Stimulated activated naive CD8-positive, alpha-beta T cell treated with anti-CD3 and anti-CD28 coated beads, Interleukin-15, amount 100 ng/mL, for 72 hours (primary cell): Measurements from ENCODE around the gene TAOK1.

Source experiments
- ATAC-seq: fragments of 150-1000 bp; cut with Tn5 transposase; 2 replicates; pipeline ENCODE4 v1.10.0; 2021; ENCODE audit warnings: mild to moderate bottlenecking, moderate library complexity
- DNase-seq, 2 donors: peaks; one replicate each; pipeline ENCODE4 v3.0.0; 2021 to 2022
- H3K27ac Mint-ChIP-seq, 2 donors: one replicate each; pipeline ENCODE4 v1.8.0; 2022; ENCODE audit warnings: mild to moderate bottlenecking in 2 of 2, mixed read lengths in 2 of 2, moderate library complexity in 2 of 2
- H3K27me3 Mint-ChIP-seq: one replicate; pipeline ENCODE4 v1.8.0; 2022; ENCODE audit warnings: mixed read lengths
- H3K4me1 Mint-ChIP-seq: one replicate; pipeline ENCODE4 v1.8.0; 2022; ENCODE audit warnings: mild to moderate bottlenecking, mixed read lengths
- H3K4me3 Mint-ChIP-seq, 2 donors: one replicate each; pipeline ENCODE4 v1.8.0; 2022; ENCODE audit warnings: mild to moderate bottlenecking in 2 of 2, mixed read lengths in 2 of 2, moderate library complexity in 1 of 2
- H3K9me3 Mint-ChIP-seq, 2 donors: one replicate each; pipeline ENCODE4 v1.8.0; 2022; ENCODE audit warnings: mixed read lengths in 2 of 2

TAOK1 gene

GRCh38 chr17:29584452-29585079 is 194.4 kb downstream of the TAOK1 start:
- Mint-ChIP-seq H3K27me3 (no peaks in the 10 kb centered on the region), H3K27ac (peak overlapping the region; percentile 86 to 89), H3K4me3 (peak overlapping the region; percentile 63 to 76), H3K9me3 (no peaks in the 10 kb centered on the region), H3K4me1 (peaks cover 72% of the 10 kb centered on the region)
- DNase-seq (no peak), ATAC-seq (no peak)

GRCh38 chr17:29585080-29585751 is 195.1 kb downstream of the TAOK1 start:
- Mint-ChIP-seq H3K27ac (peak overlapping the region; percentile 34 to 86), H3K4me1 (peaks cover 72% of the 10 kb centered on the region), H3K9me3 (no peaks in the 10 kb centered on the region), H3K27me3 (no peaks in the 10 kb centered on the region), H3K4me3 (peak overlapping the region; percentile 63 to 76)
- ATAC-seq, result no peak
- peak in 1 of 2 donors; percentile 41 for DNase-seq

- no peak for DNase-seq
Observed at GRCh38 chr17:29586676-29587469, 196.7 kb downstream of the TAOK1 start.

GRCh38 chr17:29587591-29587990 is 197.4 kb downstream of the TAOK1 start:
- H3K27ac Mint-ChIP-seq, result peak overlapping the region; percentile 82 to 95
- H3K4me1 Mint-ChIP-seq, result peaks cover 80% of the 10 kb centered on the region
- no peak for DNase-seq
- H3K9me3 Mint-ChIP-seq, result no peaks in the 10 kb centered on the region
- peak overlapping the region; percentile 95 to 98 for H3K4me3 Mint-ChIP-seq
- no peaks in the 10 kb centered on the region for H3K27me3 Mint-ChIP-seq
- no peak for ATAC-seq

More at GRCh38 chr17:29586676-29587469, 196.7 kb downstream of the TAOK1 start:
- Mint-ChIP-seq H3K4me3 (peak overlapping the region; percentile 95 to 98), H3K4me1 (peaks cover 73% of the 10 kb centered on the region), H3K27me3 (no peaks in the 10 kb centered on the region), H3K9me3 (no peaks in the 10 kb centered on the region), H3K27ac (peak overlapping the region; percentile 82 to 84)
- no peak for ATAC-seq

- ATAC-seq (peak; percentile 8), DNase-seq (peak in 1 of 2 donors; percentile 48)
- H3K9me3 Mint-ChIP-seq, result no peaks in the 10 kb centered on the region
- peak overlapping the region; percentile 95 to 98 for H3K4me3 Mint-ChIP-seq
- peaks cover 85% of the 10 kb centered on the region for H3K4me1 Mint-ChIP-seq
- peak overlapping the region; percentile 84 to 95 for H3K27ac Mint-ChIP-seq
- H3K27me3 Mint-ChIP-seq, result no peaks in the 10 kb centered on the region
Observed at GRCh38 chr17:29588017-29588561, 197.9 kb downstream of the TAOK1 start.

GRCh38 chr17:29588562-29589411 is 198.6 kb downstream of the TAOK1 start:
- ATAC-seq, result peak; percentile 30
- Mint-ChIP-seq H3K4me1 (peaks cover 86% of the 10 kb centered on the region), H3K27me3 (no peaks in the 10 kb centered on the region), H3K27ac (peak overlapping the region; percentile 41 to 84), H3K9me3 (no peaks in the 10 kb centered on the region), H3K4me3 (peak overlapping the region; percentile 95 to 98)
- DNase-seq, result peak in 1 of 2 donors; percentile 59

- Mint-ChIP-seq H3K4me3 (peak within 1 kb of the TSS; percentile 95 to 98), H3K4me1 (peaks cover 86% of the 10 kb centered on the region), H3K27ac (peak within 1 kb of the TSS; percentile 53 to 84), H3K27me3 (no peaks in the 10 kb centered on the region), H3K9me3 (no peaks in the 10 kb centered on the region)
- ATAC-seq (peak; percentile 74), DNase-seq (peak; percentile 82)
Observed at GRCh38 chr17:29589524-29590410, 199.6 kb downstream of the TAOK1 start, which contains the start of gene GIT1. GIT1 (minus strand) TSS chr17:29589648; CDS start chr17:29589378, 270 bp downstream.

- peak; percentile 46 to 51 for DNase-seq
- H3K4me1 Mint-ChIP-seq, result peaks cover 85% of the 10 kb centered on the region
- no peak for ATAC-seq
- peak overlapping the region; percentile 82 to 91 for H3K4me3 Mint-ChIP-seq
- H3K27ac Mint-ChIP-seq, result peak overlapping the region in 1 of 2 donors; percentile 59
- H3K9me3 Mint-ChIP-seq, result no peaks in the 10 kb centered on the region
- H3K27me3 Mint-ChIP-seq, result no peaks in the 10 kb centered on the region
Observed at GRCh38 chr17:29590411-29591145, 200.4 kb downstream of the TAOK1 start.

GRCh38 chr17:29591146-29591736 is 201.1 kb downstream of the TAOK1 start:
- DNase-seq (peak; percentile 60 to 63), ATAC-seq (peak; percentile 23)
- H3K27ac Mint-ChIP-seq, result peak overlapping the region; percentile 74 to 81
- H3K27me3 Mint-ChIP-seq, result no peaks in the 10 kb centered on the region
- H3K4me3 Mint-ChIP-seq, result peak overlapping the region; percentile 82 to 91
- H3K4me1 Mint-ChIP-seq, result peaks cover 81% of the 10 kb centered on the region
- no peaks in the 10 kb centered on the region for H3K9me3 Mint-ChIP-seq

GRCh38 chr17:29591737-29592608 is 201.8 kb downstream of the TAOK1 start:
- no peak overlapping the region for H3K27ac Mint-ChIP-seq
- no peaks in the 10 kb centered on the region for H3K9me3 Mint-ChIP-seq
- ATAC-seq, result peak; percentile 51
- no peaks in the 10 kb centered on the region for H3K27me3 Mint-ChIP-seq
- H3K4me3 Mint-ChIP-seq, result peak overlapping the region; percentile 82 to 91
- peak; percentile 83 to 84 for DNase-seq
- H3K4me1 Mint-ChIP-seq, result peaks cover 77% of the 10 kb centered on the region

GRCh38 chr17:29592850-29593551 is 202.8 kb downstream of the TAOK1 start, which contains the start of gene ANKRD13B:
ANKRD13B (plus strand) TSS chr17:29593132; CDS start chr17:29593622, 490 bp downstream.
- ATAC-seq, result peak; percentile 26

More at GRCh38 chr17:29592850-29593551, 202.8 kb downstream of the TAOK1 start, which contains the start of gene ANKRD13B:
- Mint-ChIP-seq H3K9me3 (no peaks in the 10 kb centered on the region), H3K4me3 (peak within 1 kb of the TSS; percentile 82 to 91), H3K27ac (peak within 1 kb of the TSS in 1 of 2 donors; percentile 67), H3K4me1 (peaks cover 67% of the 10 kb centered on the region), H3K27me3 (no peaks in the 10 kb centered on the region)
- DNase-seq, result peak; percentile 41 to 51
